IMR-90 (cell line): ENCODE measurements around the gene ADAMTS17. TPM values are rescaled to one million over a fixed set of nuclear protein-coding genes. Genes with fewer than 3 reads are reported as not detected.

Source experiments
- ATAC-seq: fragments of 200-7000 bp; cut with Tn5 transposase; 2 replicates; pipeline ENCODE4 v1.9.1; 2020; ENCODE audit warnings: low read depth, mild to moderate bottlenecking, moderate library complexity
- BruUV-seq: library from RNA; stranded (reverse); fragments of 400-500 nt; replicated peaks from 2 replicates; lab custom pipeline; 2021; lab: Mats Ljungman, UMichigan
- CTCF ChIA-PET: fragments of 300-600 bp; formaldehyde crosslinking; extraction: SDS; loops from one replicate; lab custom pipeline; 2021; ENCODE audit warnings: antibody characterized with exemption; lab: Yijun Ruan, JAX
- POLR2A ChIA-PET: fragments of 300-600 bp; sonication (Branson Sonifier 250); formaldehyde crosslinking; loops from one replicate; lab custom pipeline; 2022; ENCODE audit warnings: antibody characterized with exemption; ENCODE audit not compliant: unreplicated experiment; lab: Charles Lee
- DNase-seq: peaks from one replicate; pipeline ENCODE4 v3.0.0; 2013
- H2AFZ ChIP-seq: replicated peaks from 2 replicates; pipeline ENCODE3; 2013; ENCODE audit warnings: low read length, mild to moderate bottlenecking; ENCODE audit not compliant: poor library complexity
- H2AK5ac ChIP-seq: 2 replicates; pipeline ENCODE4 v1.6.1; 2013; ENCODE audit warnings: low read depth, low read length, inconsistent platforms
- H2AK9ac ChIP-seq: replicated peaks from 2 replicates; pipeline ENCODE3; 2013; ENCODE audit warnings: mild to moderate bottlenecking, low read depth, low read length, moderate library complexity; ENCODE audit not compliant: poor library complexity
- H2BK120ac ChIP-seq: 2 replicates; pipeline ENCODE4 v1.6.1; 2013; ENCODE audit warnings: low read depth, low read length, inconsistent platforms
- H2BK15ac ChIP-seq: 3 replicates; pipeline ENCODE4 v1.6.1; 2013; ENCODE audit warnings: low read depth, low read length, inconsistent platforms
- H2BK20ac ChIP-seq: 2 replicates; pipeline ENCODE4 v1.6.1; 2013; ENCODE audit warnings: low read depth, mild to moderate bottlenecking, inconsistent platforms, low read length, moderate library complexity
- H2BK5ac ChIP-seq: 2 replicates; pipeline ENCODE4 v1.6.1; 2013; ENCODE audit warnings: mild to moderate bottlenecking, low read depth, low read length, inconsistent platforms; ENCODE audit not compliant: poor library complexity, severe bottlenecking
- H3K14ac ChIP-seq: replicated peaks from 2 replicates; pipeline ENCODE4 v1.6.1; 2013; ENCODE audit warnings: low read depth, low read length, inconsistent platforms
- H3K18ac ChIP-seq: 2 replicates; pipeline ENCODE4 v1.6.1; 2013; ENCODE audit warnings: low read depth, low read length, control low read depth
- H3K23ac ChIP-seq: 2 replicates; pipeline ENCODE4 v1.6.1; 2013; ENCODE audit warnings: low read depth, low read length, inconsistent platforms
- H3K27ac ChIP-seq: 2 replicates; pipeline ENCODE4 v1.5.1; 2013; ENCODE audit warnings: mild to moderate bottlenecking, control low read depth, low read length; ENCODE audit not compliant: insufficient read depth
- H3K27me3 ChIP-seq: 2 replicates; pipeline ENCODE4 v1.6.1; 2013; ENCODE audit warnings: low read length; ENCODE audit not compliant: control insufficient read depth, insufficient read depth
- H3K36me3 ChIP-seq: 2 replicates; pipeline ENCODE4 v1.6.1; 2013; ENCODE audit warnings: low read length, mixed read lengths; ENCODE audit not compliant: control insufficient read depth, insufficient read depth
- H3K4ac ChIP-seq: 2 replicates; pipeline ENCODE4 v1.6.1; 2013; ENCODE audit warnings: low read depth, low read length, inconsistent platforms
- H3K4me1 ChIP-seq: 2 replicates; pipeline ENCODE4 v1.6.1; 2013; ENCODE audit warnings: low read length, mixed read lengths; ENCODE audit not compliant: control insufficient read depth, insufficient read depth
- H3K4me2 ChIP-seq: 2 replicates; pipeline ENCODE4 v1.6.1; 2013; ENCODE audit warnings: low read depth, mild to moderate bottlenecking, control low read depth, low read length, moderate library complexity
- H3K4me3 ChIP-seq: 2 replicates; pipeline ENCODE4 v1.5.1; 2013; ENCODE audit warnings: low read depth, mild to moderate bottlenecking, control low read depth, low read length, moderate library complexity; ENCODE audit not compliant: insufficient read depth
- H3K56ac ChIP-seq: 2 replicates; pipeline ENCODE4 v1.6.1; 2013; ENCODE audit warnings: low read length, inconsistent platforms; ENCODE audit not compliant: insufficient read depth; ENCODE audit errors: extremely low read depth
- H3K79me1 ChIP-seq, 2 experiments: 2 replicates each; pipeline ENCODE4 v1.6.1; 2013; ENCODE audit warnings: low read length in 2 of 2, inconsistent platforms in 1 of 2, low read depth in 1 of 2
- H3K9ac ChIP-seq: 2 replicates; pipeline ENCODE4 v1.6.1; 2013; ENCODE audit warnings: low read depth, low read length, control low read depth
- H3K9me1 ChIP-seq: 2 replicates; pipeline ENCODE4 v1.6.1; 2013; ENCODE audit warnings: low read length, inconsistent platforms; ENCODE audit not compliant: insufficient read depth
- H3K9me3 ChIP-seq: 2 replicates; pipeline ENCODE4 v1.6.1; 2013; ENCODE audit warnings: low read length; ENCODE audit not compliant: control insufficient read depth, insufficient read depth
- H4K20me1 ChIP-seq: 2 replicates; pipeline ENCODE4 v1.6.1; 2013; ENCODE audit warnings: low read length, inconsistent platforms; ENCODE audit not compliant: insufficient read depth
- H4K5ac ChIP-seq: 2 replicates; pipeline ENCODE4 v1.6.1; 2013; ENCODE audit warnings: mild to moderate bottlenecking, low read depth, low read length, control low read depth
- H4K8ac ChIP-seq, 2 experiments: 2 replicates each; pipeline ENCODE4 v1.6.1; 2013; ENCODE audit warnings: low read depth in 2 of 2, low read length in 2 of 2, control low read depth in 1 of 2, inconsistent platforms in 1 of 2
- H4K91ac ChIP-seq: 2 replicates; pipeline ENCODE4 v1.6.1; 2013; ENCODE audit warnings: low read depth, low read length, inconsistent platforms; ENCODE audit not compliant: insufficient read depth
- FOS ChIP-seq: fragments of 150-350 bp; IDR thresholded peaks from 2 replicates; pipeline ENCODE4 v1.6.1; 2016; ENCODE audit warnings: low read depth, low read length
- MAFK ChIP-seq: IDR thresholded peaks from 2 replicates; pipeline ENCODE4 v1.6.1; 2012; ENCODE audit warnings: low read depth, low read length, improper control_type of control experiment
- MXI1 ChIP-seq: IDR thresholded peaks from 2 replicates; pipeline ENCODE4 v1.6.1; 2012; ENCODE audit warnings: low read depth, mild to moderate bottlenecking, low read length, moderate library complexity, borderline replicate concordance
- RAD21 ChIP-seq: IDR thresholded peaks from 2 replicates; pipeline ENCODE4 v1.6.1; 2012; ENCODE audit warnings: low read length, improper control_type of control experiment
- WGBS, 2 experiments: methylation state at CpG; one replicate each; pipeline versions ENCODE4 v1.1.5 to v1.1.7; 2013; ENCODE audit warnings: missing lambda C conversion rate in 2 of 2; ENCODE audit not compliant: insufficient read length in 1 of 2; ENCODE audit errors: extremely low coverage in 2 of 2; 5-methylcytosine and 5-hydroxymethylcytosine counted together
- dilution Hi-C: fragments of 300-500 bp; cut with HindIII; formaldehyde crosslinking; loops from one replicate; pipeline ENCODE4 v1.14.3; 2018; ENCODE audit warnings: low sequenced_read_pairs; ENCODE audit not compliant: unreplicated experiment
- in situ Hi-C: fragments of 300-500 bp; cut with MboI; formaldehyde crosslinking; loops from 3 replicates; pipeline ENCODE4 v1.14.3; 2019; ENCODE audit warnings: low sequenced_read_pairs, inconsistent platforms, mixed read lengths
- intact Hi-C: fragments of 100-400 bp; cut with micrococcal nuclease; formaldehyde crosslinking; loops from 2 replicates; pipeline ENCODE4 v1.10.0; 2022
- polyA plus RNA-seq, 3 experiments: library from polyadenylated mRNA; depleted of rRNA; stranded (reverse); fragments of >200 nt; gene quantifications; 2 replicates each; pipeline ENCODE4 v1.2.3, GENCODE V29; 2012; ENCODE audit warnings: low replicate concordance in 1 of 3
- total RNA-seq: library from RNA; depleted of rRNA; stranded (reverse); fragments of >200 nt; gene quantifications from 2 replicates; pipeline ENCODE4 v1.2.3, GENCODE V29; 2012

ADAMTS17 gene
- total and polyA plus RNA-seq, 2 of the 4 experiments (the other 2 are of a cell fraction): 0.03 TPM; not detected in 1

DNA sequence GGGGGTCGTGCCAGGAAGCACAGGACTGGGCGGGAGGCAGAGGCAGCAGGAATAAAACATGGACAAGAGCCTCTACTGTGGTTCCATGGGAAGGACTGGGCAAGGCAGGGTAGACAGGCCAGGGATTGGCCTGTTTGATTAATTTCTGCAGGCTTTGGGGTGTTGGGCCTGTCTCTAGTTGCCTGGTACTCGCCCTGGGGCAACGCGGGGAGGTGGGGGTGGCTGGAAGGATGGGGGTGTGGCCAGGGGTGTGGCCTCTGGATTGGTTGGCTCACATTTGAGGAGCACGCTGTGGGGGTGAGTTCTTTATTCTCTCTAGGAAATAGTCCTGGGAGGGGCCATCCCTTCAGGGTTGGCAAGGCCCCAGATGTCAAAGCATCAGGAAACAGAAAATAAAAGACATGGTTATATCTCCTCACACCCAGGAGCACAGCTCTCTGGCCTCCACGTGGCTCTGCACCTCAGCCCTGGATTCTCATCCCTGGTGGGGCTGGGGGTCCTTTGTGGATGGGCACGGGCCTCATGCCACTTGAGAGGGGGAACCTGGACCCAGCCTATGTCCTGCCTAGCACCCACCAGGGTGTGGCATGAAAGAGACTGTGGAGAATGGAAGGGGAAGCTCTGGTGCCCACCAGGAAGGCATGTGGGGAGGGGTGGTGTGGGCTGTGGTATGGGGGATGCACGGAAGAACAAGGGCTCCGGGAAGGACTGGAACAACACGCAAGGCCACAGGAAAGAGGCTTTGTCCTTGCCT lies 385.6 kb downstream of the ADAMTS17 start:
- Histone ChIP-seq H3K14ac (no peak overlapping the region), H2AK5ac (no peak overlapping the region), H3K4me1 (no peaks in the 10 kb centered on the region), H3K9me3 (peaks cover 35% of the 10 kb centered on the region), H2BK120ac (no peak overlapping the region), H3K27me3 (no peaks in the 10 kb centered on the region), H3K9ac (no peak overlapping the region), H2AFZ (no peak overlapping the region), H4K5ac (no peak overlapping the region), H3K56ac (no peak overlapping the region), H3K9me1 (no peaks in the 10 kb centered on the region), H3K36me3 (no peaks in the 10 kb centered on the region), H4K91ac (no peak overlapping the region), H4K8ac (no peak overlapping the region), H3K79me1 (no peaks in the 10 kb centered on the region), H4K20me1 (no peaks in the 10 kb centered on the region), H2BK20ac (no peak overlapping the region), H2BK15ac (no peak overlapping the region), H3K23ac (no peak overlapping the region), H3K4me2 (no peak overlapping the region), H2AK9ac (no peak overlapping the region), H2BK5ac (no peak overlapping the region), H3K27ac (no peak overlapping the region), H3K4me3 (no peak overlapping the region), H3K4ac (no peak overlapping the region), H3K18ac (no peak overlapping the region)
- ChIA-PET CTCF (no interaction called here), POLR2A (no interaction called here)
- no CpG with 5 or more reads among the region's 11 CpGs for WGBS, 2 experiments
- dilution Hi-C loops: no loop called here
- TF ChIP-seq RAD21 (no peak), MXI1 (no peak), MAFK (no peak), FOS (no peak)
- in situ Hi-C loops: no loop called here
- ATAC-seq (no peak), DNase-seq (no peak)
- BruUV-seq: no TSS peak
- intact Hi-C loops: no loop called here
